GM19023 (cell line): ENCODE data around the gene SSTR5.

Experiments
- ATAC-seq: cut with Tn5 transposase; IDR thresholded peaks from one replicate; pipeline ENCODE4 v1.9.1; 2021; ENCODE audit warnings: mild to moderate bottlenecking, moderate library complexity; ENCODE audit not compliant: unreplicated experiment

Gene SSTR5

GRCh38 chr16:1101133-1101532 is 28.6 kb downstream of the SSTR5 start:
- ATAC-seq = no peak

DNA sequence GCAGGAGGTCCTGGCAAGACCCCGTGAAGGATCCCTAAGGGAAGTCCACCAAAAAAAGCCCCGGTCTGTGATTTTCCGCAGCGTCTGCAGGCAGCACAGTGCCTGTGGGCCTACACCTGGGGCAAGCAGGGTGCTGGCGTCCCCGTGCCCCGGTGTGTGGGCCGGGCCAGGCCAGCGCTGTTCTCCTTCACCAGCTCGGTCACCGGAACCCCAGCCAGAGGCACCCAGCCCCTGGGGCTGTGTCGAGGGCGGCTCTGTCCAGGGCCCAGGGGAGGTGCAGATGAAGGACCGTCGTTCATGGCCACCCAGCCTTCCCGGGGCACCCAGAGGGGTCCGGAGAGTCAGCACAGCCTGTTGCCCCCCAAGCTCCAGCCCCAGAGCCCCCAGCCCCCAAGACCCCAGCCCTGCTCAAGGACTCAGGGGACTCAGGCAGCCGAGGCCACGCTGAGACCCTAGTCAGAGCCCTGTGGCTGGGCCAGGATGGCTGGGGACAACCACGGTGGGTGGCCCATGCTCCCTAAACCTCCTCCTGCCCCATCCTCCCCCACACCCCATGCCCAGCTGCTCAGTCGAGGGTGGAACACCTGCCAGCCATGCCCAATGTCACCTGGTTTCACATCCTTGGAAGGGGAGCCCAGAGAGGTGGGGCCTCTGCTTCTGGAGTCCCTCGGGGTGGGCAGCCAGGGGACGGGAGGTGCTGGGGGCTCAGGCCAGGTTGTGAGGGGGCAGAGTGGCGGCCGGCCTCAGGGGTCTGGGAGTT is 29.2 kb downstream of the SSTR5 start:
- no peak for ATAC-seq

DNA sequence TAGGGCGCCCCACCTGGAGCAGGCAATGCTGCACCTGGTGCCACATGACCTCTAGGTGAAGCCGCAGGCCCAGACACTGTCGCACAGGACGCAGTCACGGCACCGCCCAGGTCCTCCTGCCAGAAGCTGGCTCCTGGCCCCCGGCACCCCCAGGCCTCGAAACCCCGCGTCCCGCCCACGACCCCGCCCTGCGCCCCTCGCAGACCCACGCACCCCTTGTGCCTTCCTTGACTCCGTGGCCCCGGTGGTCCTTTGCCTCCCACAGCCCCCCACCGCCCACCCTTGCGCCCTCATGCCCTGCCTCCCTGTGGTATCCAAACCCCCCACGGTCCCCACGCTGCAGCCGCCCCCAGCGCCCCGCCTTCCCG is 29.8 kb downstream of the SSTR5 start:
- no peak for ATAC-seq

DNA sequence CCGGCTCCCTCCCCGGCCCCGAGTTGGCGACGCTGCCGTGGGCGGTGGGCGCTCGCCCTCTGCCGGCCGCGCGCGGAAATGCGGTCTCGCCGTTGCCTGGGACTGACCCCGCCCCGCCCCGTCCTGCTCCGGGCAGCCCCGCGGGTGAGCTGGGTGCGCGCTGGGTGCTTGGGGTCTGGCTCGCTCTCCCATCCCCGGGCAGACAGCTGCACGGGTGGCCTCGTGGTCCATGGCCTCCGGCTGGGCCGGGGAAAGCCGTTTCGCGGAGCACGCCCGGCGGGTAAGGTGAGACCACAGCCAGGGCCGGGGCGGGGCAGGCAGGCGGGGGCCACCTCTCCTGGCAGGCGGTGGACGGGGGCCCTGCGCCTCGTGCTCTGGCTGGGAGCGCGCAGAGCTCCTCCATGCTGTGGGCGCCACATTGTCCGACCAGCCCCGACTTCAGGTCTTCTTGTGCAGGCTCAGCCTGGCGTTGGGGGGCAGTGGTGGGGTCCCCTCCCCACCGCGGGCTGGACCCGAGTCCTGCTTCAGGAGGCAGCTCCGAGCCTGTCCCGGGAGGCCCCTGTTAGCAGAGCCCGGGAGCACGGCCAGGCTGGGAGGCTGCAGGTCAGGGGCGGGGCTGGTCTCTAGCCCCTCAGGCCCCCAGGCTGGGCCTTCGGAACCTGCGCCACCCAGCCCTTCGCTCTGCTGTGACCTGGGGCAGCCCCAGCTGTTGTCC is 30.5 kb downstream of the SSTR5 start:
- ATAC-seq = no peak

- ATAC-seq = no peak
These were observed 31.1 kb downstream of the SSTR5 start for GRCh38 chr16:1103636-1103980.

DNA sequence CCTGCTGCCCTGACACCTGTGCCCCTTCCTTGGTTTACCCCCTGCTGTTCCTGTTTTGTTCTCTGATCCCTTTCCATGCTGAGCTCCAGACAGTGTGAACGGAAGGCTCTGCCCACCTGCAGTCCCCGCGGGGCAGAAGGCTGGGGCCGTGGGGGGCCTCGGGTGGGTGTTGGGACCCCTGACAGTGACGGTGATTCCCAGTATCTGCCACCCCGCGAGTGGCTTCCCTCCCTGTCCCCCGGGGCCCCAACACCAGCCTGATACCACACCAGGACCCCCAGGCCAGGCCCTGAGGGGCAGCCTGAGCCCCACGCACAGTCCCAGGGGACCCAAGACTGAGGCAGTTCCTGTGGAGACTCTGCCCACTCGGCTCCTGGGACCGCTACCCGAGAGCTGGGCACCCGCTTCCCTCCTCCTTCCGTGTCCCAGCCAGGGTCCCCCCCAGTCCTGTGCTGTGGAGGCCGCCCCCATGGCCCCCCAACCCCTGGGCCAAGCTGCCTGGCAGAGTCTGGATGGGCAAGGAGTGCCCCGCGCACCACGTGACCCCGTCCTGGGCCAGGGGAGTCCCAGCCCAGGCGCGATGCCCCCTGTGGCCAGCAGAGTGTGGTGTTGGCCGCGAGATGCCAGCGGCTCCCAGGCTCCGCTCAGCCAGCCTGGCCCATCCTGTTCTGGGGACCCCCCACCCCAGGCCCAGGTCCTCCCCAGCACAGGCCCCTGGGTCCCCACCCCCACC is 33.5 kb downstream of the SSTR5 start:
- ATAC-seq = no peak

DNA sequence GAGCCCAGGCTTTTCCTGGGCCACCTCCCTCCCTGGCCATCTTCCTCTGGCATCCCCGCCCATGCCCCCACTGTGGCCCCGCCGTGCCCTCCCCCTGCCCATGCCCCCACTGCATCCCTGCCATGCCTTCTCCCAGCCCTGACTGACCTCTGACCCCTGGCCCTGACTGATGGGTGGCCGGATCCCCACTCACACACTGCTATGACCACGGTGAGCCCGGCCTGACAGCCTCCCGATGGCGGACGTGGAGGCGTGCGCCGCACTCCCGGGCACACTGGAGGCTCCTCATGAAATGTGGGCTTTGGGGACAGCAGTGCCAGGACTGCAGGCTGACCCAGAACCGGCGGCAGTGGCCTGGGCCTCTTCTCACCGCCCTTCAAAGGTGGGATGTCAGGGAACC is 34.1 kb downstream of the SSTR5 start:
- no peak for ATAC-seq

DNA sequence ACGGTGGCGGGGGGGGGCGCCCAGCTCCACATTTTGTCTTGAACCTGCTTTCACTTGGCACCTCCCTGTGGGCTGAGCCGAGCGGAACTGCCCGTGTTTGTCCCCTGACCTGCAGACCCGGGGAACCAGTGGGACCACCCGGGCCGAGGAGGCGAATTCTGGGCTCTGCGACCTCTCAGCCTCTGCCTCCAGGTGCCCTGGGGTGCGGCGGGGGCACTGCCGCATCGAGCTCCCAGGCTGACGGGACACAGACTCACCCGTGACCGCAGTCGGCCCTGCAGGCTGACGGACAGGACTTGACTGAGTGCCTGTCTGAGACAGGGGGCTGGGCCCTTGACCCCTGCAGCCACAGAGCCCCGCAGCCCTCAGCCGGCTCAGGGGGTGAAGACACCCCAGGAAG is 34.6 kb downstream of the SSTR5 start:
- no peak for ATAC-seq

- ATAC-seq = no peak
These were observed 35.2 kb downstream of the SSTR5 start for GRCh38 chr16:1107731-1108130.

DNA sequence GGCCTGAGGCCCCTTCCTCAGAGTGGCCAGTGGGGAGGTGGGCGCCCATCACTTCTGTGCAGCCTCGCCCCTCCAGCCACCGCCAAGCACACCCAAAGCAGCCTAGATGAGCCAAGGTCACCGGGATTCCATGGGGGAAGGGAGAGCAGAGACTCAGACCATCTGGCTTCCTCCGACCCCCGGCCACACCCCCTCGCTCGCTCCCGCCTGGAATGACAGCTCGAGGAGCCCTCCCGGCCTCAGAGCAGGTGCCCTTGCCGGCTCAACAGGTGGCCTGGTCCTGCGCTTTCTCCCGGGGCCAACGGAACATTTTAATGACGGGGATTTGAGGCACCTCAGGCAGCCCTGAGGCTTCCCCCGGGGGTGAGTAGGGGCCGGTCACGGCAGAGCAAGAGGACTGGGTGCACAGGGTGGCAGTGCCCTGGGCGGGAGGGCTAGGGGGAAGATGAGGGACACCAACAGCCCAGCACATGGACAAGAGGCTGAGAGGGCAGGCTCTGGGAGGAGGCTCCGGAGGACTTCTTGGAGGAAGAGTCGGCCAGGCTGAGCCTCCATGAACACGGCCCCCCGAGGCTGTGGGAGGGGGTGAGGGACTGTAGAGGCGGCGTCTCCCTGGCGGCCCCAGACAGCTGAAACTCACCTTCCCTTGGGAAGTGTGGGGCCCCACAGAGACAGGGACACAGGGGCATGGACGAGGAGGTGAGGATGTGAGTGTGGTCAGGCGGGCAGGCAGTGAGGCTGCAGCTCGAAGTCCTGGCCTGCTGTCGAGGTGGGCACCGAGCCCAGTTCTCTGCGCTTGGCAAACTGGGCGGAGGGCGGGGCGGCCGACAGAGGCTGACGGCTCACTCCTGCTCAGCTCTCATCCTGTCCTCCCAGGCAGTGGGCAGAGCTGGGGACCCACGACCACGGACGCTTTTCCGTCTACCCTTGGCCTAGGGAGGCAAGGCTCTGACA is 36.0 kb downstream of the SSTR5 start:
- no peak for ATAC-seq

GRCh38 chr16:1109648-1110047 is 37.1 kb downstream of the SSTR5 start:
- no peak for ATAC-seq

- no peak for ATAC-seq
These were observed 40.1 kb downstream of the SSTR5 start for GRCh38 chr16:1112506-1113184.

DNA sequence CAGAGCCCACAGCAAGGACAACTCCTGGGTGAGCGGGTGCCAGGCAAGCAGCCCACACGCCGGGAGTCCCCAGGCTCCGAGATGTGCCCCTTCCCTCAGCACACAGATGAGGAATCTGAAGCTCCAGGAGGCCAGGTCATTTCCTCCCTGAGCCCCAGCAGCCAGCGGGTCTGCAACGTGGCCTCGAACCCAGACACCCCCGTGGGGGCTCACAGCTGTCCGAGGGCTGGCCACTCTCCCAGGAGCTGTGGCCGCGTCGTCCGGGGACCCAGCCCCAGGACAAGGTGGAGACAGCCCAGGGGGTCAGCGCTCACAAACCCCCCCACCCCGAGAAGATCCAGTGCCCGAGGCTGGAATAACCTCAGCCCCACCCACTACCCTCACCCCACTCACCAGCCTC is 40.9 kb downstream of the SSTR5 start:
- no peak for ATAC-seq

GRCh38 chr16:1113889-1114526 is 41.5 kb downstream of the SSTR5 start:
- no peak for ATAC-seq

GRCh38 chr16:1116693-1117077 is 44.1 kb downstream of the SSTR5 start:
- ATAC-seq = no peak

- no peak for ATAC-seq
These were observed 44.8 kb downstream of the SSTR5 start for GRCh38 chr16:1117176-1117900.

DNA sequence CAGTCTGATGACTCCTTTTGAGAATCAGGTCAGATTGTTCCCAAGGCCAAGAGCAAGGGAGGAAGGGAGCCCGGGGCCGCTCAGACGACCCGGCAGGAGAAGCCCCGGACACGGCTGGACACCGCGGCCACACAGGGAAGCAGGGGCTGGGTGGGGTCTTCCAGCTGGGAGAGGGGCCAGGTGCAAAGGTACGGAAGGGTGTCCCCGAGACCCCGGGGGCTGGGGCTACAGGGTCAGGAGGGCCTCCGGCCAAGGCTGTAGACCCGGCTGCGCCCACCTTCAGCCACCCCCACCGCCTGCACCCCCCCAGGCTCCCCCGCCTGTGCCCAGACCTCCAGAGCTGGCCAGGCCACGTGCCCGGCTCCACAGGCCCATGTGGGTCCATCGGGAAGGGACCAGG is 45.4 kb downstream of the SSTR5 start:
- no peak for ATAC-seq

- no peak for ATAC-seq
These were observed 46.6 kb downstream of the SSTR5 start for GRCh38 chr16:1119129-1119528.
